ENCODE results near the gene LDLRAD4. TPM values are rescaled to one million over a fixed set of nuclear protein-coding genes. Genes with fewer than 3 reads are reported as not detected.

Gene LDLRAD4
- total RNA-seq, 2 experiments from 2014 or later, result 34.3 to 35.7 TPM

- H3K4me3 Mint-ChIP-seq, result no peak overlapping the region
- no peaks in the 10 kb centered on the region for H3K27me3 Mint-ChIP-seq (ENCODE audit: low read depth)
- H3K9me3 Mint-ChIP-seq (ENCODE audit: insufficient read depth), result peaks cover 4% of the 10 kb centered on the region
- ATAC-seq, result no peak
- H3K36me3 Mint-ChIP-seq (ENCODE audit: low read depth), result peaks cover 24% of the 10 kb centered on the region
- DNase-seq, result no peak
- POLR2A ChIA-PET, result no interaction called here
- H3K4me1 Mint-ChIP-seq (ENCODE audit: low read depth), result peaks cover 7% of the 10 kb centered on the region
- CTCF ChIA-PET, result interaction anchor here (1.2 kb wide), 1 partner anchor 79 kb away, joined by 3 read pairs; no protein-coding TSS in a partner anchor
- no peak overlapping the region for H3K27ac Mint-ChIP-seq
These were observed 332.1 kb downstream of the LDLRAD4 start for GRCh38 chr18:13550418-13551304.

- no peak overlapping the region for H3K27ac Mint-ChIP-seq
- ChIA-PET POLR2A (no interaction called here), CTCF (no interaction called here)
- H3K4me1 Mint-ChIP-seq (ENCODE audit: low read depth), result peaks cover 7% of the 10 kb centered on the region
- no peaks in the 10 kb centered on the region for H3K27me3 Mint-ChIP-seq (ENCODE audit: low read depth)
- H3K36me3 Mint-ChIP-seq (ENCODE audit: low read depth), result peaks cover 18% of the 10 kb centered on the region
- DNase-seq (no peak), ATAC-seq (no peak)
- H3K9me3 Mint-ChIP-seq (ENCODE audit: insufficient read depth), result peaks cover 4% of the 10 kb centered on the region
- H3K4me3 Mint-ChIP-seq, result no peak overlapping the region
These were observed 332.7 kb downstream of the LDLRAD4 start for GRCh38 chr18:13551305-13551603.

GRCh38 chr18:13551841-13552733, 333.5 kb downstream of the LDLRAD4 start:
- H3K27me3 Mint-ChIP-seq (ENCODE audit: low read depth), result no peaks in the 10 kb centered on the region
- ATAC-seq (no peak), DNase-seq (no peak)
- POLR2A ChIA-PET, result no interaction called here
- H3K27ac Mint-ChIP-seq, result no peak overlapping the region
- H3K36me3 Mint-ChIP-seq (ENCODE audit: low read depth), result peaks cover 13% of the 10 kb centered on the region
- no peak overlapping the region for H3K4me3 Mint-ChIP-seq
- CTCF ChIA-PET, result no interaction called here
- H3K4me1 Mint-ChIP-seq (ENCODE audit: low read depth), result peaks cover 7% of the 10 kb centered on the region
- H3K9me3 Mint-ChIP-seq (ENCODE audit: insufficient read depth), result peaks cover 4% of the 10 kb centered on the region

DNA sequence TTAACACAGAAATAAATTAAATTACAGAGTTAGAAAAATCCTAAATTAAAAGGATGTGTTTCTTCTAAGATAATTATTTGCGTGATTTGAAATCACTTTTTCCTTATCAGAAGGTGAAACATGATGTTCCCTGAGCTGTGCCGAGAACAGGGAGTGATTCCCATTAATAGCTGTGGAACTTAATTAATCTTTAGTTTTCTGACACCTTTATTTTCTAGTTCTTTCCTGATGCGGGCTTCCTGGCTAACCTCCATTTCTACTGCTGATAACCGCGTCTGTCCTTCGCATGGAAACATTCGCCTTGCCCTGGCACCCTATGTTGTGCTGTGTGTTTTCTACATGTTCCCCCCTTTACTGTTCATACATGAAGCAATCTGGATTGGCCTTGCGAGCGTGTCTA, 334.9 kb downstream of the LDLRAD4 start:
- POLR2A ChIA-PET, result interaction anchor here (0.7 kb wide), 1 partner anchor 15 kb away, joined by 3 read pairs; no protein-coding TSS in a partner anchor
- ATAC-seq, result no peak
- Mint-ChIP-seq H3K4me1 (ENCODE audit: low read depth) (peaks cover 15% of the 10 kb centered on the region), H3K9me3 (ENCODE audit: insufficient read depth) (no peaks in the 10 kb centered on the region), H3K4me3 (no peak overlapping the region), H3K27me3 (ENCODE audit: low read depth) (no peaks in the 10 kb centered on the region), H3K36me3 (ENCODE audit: low read depth) (peaks cover 6% of the 10 kb centered on the region), H3K27ac (no peak overlapping the region)
- CTCF ChIA-PET, result no interaction called here
- DNase-seq, result no peak

DNA sequence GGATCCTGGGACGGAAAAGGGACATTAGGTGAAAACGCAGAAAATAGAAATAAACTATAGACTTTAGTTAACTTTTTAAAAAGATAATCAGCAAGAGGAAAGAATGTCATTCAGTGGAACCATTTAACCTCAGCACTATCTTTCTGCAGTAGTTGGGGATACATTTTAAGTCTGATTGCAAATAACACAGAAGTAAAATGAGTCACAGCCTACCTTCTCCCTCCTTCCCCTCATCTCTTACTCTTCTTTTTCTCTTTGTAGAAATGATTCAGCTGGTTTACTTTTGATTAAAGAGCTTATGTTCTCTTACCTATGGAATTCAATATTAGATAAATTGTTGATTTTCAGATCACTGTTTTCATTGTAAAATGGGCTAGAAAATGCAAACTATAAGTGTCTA, 336.6 kb downstream of the LDLRAD4 start:
- ATAC-seq (no peak), DNase-seq (no peak)
- Mint-ChIP-seq H3K9me3 (ENCODE audit: insufficient read depth) (no peaks in the 10 kb centered on the region), H3K27me3 (ENCODE audit: low read depth) (no peaks in the 10 kb centered on the region), H3K27ac (no peak overlapping the region), H3K4me3 (no peak overlapping the region), H3K4me1 (ENCODE audit: low read depth) (peaks cover 22% of the 10 kb centered on the region), H3K36me3 (ENCODE audit: low read depth) (peaks cover 1% of the 10 kb centered on the region)
- ChIA-PET CTCF (interaction anchor here (1.3 to 6.0 kb wide), 3 partner anchors 74 to 339 kb away, joined by 4 to 36 read pairs (median 4); no protein-coding TSS in a partner anchor), POLR2A (no interaction called here)

DNA sequence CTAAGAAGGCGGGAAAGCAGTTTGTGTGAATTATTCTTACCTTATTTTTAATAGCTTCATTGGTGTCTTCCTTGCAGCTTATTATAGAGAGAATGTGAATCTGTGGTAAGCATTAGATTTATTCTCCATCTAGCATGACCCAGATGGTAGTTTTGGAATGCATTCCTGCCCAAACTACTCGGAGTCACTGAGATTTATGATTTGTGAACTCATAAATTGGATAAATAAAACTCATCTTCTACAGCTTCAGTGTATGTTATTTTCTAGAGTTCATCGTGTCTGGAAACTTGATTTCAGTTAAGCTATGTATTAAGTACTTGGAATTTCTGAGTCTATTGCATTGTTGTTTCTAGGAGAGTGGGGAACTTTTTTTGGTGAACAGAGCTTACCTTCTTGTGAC, 337.3 kb downstream of the LDLRAD4 start:
- H3K27me3 Mint-ChIP-seq (ENCODE audit: low read depth), result no peaks in the 10 kb centered on the region

DNA sequence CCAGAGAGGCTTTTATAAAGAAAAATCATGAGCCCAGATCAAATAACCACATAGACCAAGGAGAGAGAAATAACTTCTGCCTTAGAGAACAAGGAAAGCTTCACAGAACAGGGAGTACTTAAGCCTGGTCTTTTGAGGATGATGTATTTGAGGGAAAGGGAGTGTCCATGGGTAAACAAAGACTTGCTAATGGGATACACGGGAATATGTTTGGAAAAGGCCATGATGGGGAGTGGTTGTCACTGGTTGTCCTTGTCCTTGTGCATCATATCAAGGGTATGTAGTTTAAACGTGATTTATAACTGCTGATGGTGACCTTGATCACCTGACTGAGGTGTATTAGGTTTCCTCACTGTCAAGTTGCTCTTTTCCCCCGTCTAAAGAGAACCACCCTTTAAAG, 337.9 kb downstream of the LDLRAD4 start:
- POLR2A ChIA-PET, result no interaction called here
- DNase-seq (no peak), ATAC-seq (no peak)
- Mint-ChIP-seq H3K27me3 (ENCODE audit: low read depth) (no peaks in the 10 kb centered on the region), H3K27ac (no peak overlapping the region), H3K36me3 (ENCODE audit: low read depth) (no peaks in the 10 kb centered on the region), H3K4me3 (no peak overlapping the region), H3K4me1 (ENCODE audit: low read depth) (peaks cover 24% of the 10 kb centered on the region), H3K9me3 (ENCODE audit: insufficient read depth) (no peaks in the 10 kb centered on the region)
- CTCF ChIA-PET, result interaction anchor here (0.7 to 8.8 kb wide), 5 partner anchors 16 to 340 kb away, joined by 3 to 88 read pairs (median 4); no protein-coding TSS in a partner anchor

More for the DNA sequence above, 337.3 kb downstream of the LDLRAD4 start:
- Mint-ChIP-seq H3K4me3 (no peak overlapping the region), H3K27ac (peak overlapping the region; percentile 47), H3K36me3 (ENCODE audit: low read depth) (peaks cover 1% of the 10 kb centered on the region), H3K9me3 (ENCODE audit: insufficient read depth) (no peaks in the 10 kb centered on the region), H3K4me1 (ENCODE audit: low read depth) (peaks cover 27% of the 10 kb centered on the region)
- ATAC-seq, result no peak
- POLR2A ChIA-PET, result no interaction called here
- no peak for DNase-seq
- CTCF ChIA-PET, result interaction anchor here (0.7 to 8.8 kb wide), 6 partner anchors 16 to 340 kb away, joined by 3 to 88 read pairs (median 4); no protein-coding TSS in a partner anchor

- H3K36me3 Mint-ChIP-seq (ENCODE audit: low read depth), result peaks cover under 1% of the 10 kb centered on the region
- H3K4me3 Mint-ChIP-seq, result no peak overlapping the region
- DNase-seq, result peak; percentile 55
- POLR2A ChIA-PET, result interaction anchor here (0.9 to 1.8 kb wide), 2 partner anchors 54 to 74 kb away, joined by 3 to 6 read pairs; no protein-coding TSS in a partner anchor
- H3K27ac Mint-ChIP-seq, result peak overlapping the region; percentile 71
- H3K4me1 Mint-ChIP-seq (ENCODE audit: low read depth), result peaks cover 36% of the 10 kb centered on the region
- H3K9me3 Mint-ChIP-seq (ENCODE audit: insufficient read depth), result no peaks in the 10 kb centered on the region
- CTCF ChIA-PET, result interaction anchor here (0.6 to 8.8 kb wide), 24 partner anchors 9 to 342 kb away, joined by 3 to 88 read pairs (median 5); partner anchors contain the start of genes FAM210A and RNMT
- no peaks in the 10 kb centered on the region for H3K27me3 Mint-ChIP-seq (ENCODE audit: low read depth)
- peak; percentile 67 for ATAC-seq
These were observed 339.6 kb downstream of the LDLRAD4 start for GRCh38 chr18:13558124-13558523.

DNA sequence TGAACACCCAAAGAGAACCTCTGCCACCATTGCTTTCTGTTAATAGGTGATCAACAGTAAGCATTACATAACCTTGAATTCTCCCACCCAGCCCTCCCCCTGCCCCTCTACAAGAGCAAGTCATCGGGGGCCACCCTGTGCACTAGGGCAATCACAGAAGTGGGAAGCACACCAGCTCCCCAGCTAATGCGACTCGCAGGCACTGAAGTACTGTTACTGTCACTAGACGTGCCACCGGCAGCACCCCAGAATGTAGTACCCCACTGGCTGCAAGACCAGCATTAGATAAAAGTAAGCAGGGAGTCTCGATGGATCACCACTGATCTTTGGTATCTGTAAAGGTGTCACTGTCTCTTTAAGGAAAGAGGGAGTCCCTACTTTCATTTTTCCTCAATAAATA, 340.2 kb downstream of the LDLRAD4 start:
- no peak overlapping the region for H3K4me3 Mint-ChIP-seq
- CTCF ChIA-PET, result interaction anchor here (0.6 to 8.8 kb wide), 22 partner anchors 9 to 399 kb away, joined by 3 to 88 read pairs (median 5); partner anchors contain the start of genes FAM210A and RNMT
- peaks cover 40% of the 10 kb centered on the region for H3K4me1 Mint-ChIP-seq (ENCODE audit: low read depth)
- peaks cover 2% of the 10 kb centered on the region for H3K36me3 Mint-ChIP-seq (ENCODE audit: low read depth)
- ATAC-seq (no peak), DNase-seq (no peak)
- POLR2A ChIA-PET, result interaction anchor here (0.5 to 1.8 kb wide), 3 partner anchors 35 to 413 kb away, joined by 3 to 6 read pairs (median 4); no protein-coding TSS in a partner anchor
- no peak overlapping the region for H3K27ac Mint-ChIP-seq
- no peaks in the 10 kb centered on the region for H3K9me3 Mint-ChIP-seq (ENCODE audit: insufficient read depth)
- no peaks in the 10 kb centered on the region for H3K27me3 Mint-ChIP-seq (ENCODE audit: low read depth)

GRCh38 chr18:13559754-13560153, 341.2 kb downstream of the LDLRAD4 start:
- Mint-ChIP-seq H3K36me3 (ENCODE audit: low read depth) (peaks cover 4% of the 10 kb centered on the region), H3K4me3 (no peak overlapping the region), H3K27me3 (ENCODE audit: low read depth) (no peaks in the 10 kb centered on the region), H3K9me3 (ENCODE audit: insufficient read depth) (no peaks in the 10 kb centered on the region), H3K27ac (no peak overlapping the region), H3K4me1 (ENCODE audit: low read depth) (peaks cover 47% of the 10 kb centered on the region)
- POLR2A ChIA-PET, result interaction anchor here (1.4 to 1.8 kb wide), 2 partner anchors 53 to 55 kb away, joined by 6 to 9 read pairs; no protein-coding TSS in a partner anchor
- CTCF ChIA-PET, result interaction anchor here (0.6 to 8.8 kb wide), 10 partner anchors 8 to 343 kb away, joined by 3 to 88 read pairs (median 12); no protein-coding TSS in a partner anchor
- ATAC-seq (no peak), DNase-seq (no peak)

GRCh38 chr18:13560306-13560705, 341.7 kb downstream of the LDLRAD4 start:
- ChIA-PET CTCF (interaction anchor here (0.7 to 8.8 kb wide), 6 partner anchors 11 to 344 kb away, joined by 3 to 88 read pairs (median 22); no protein-coding TSS in a partner anchor), POLR2A (interaction anchor here (0.6 to 1.4 kb wide), 3 partner anchors 21 to 54 kb away, joined by 3 to 9 read pairs (median 3); no protein-coding TSS in a partner anchor)
- ATAC-seq, result no peak
- no peak overlapping the region for H3K27ac Mint-ChIP-seq
- peaks cover 6% of the 10 kb centered on the region for H3K36me3 Mint-ChIP-seq (ENCODE audit: low read depth)
- no peaks in the 10 kb centered on the region for H3K9me3 Mint-ChIP-seq (ENCODE audit: insufficient read depth)
- no peak for DNase-seq
- no peak overlapping the region for H3K4me3 Mint-ChIP-seq
- peaks cover 50% of the 10 kb centered on the region for H3K4me1 Mint-ChIP-seq (ENCODE audit: low read depth)
- no peaks in the 10 kb centered on the region for H3K27me3 Mint-ChIP-seq (ENCODE audit: low read depth)

Measured in activated CD8-positive, alpha-beta T cell treated with anti-CD3 and anti-CD28 coated beads, Interleukin-2, amount 10 ng/mL, durations not matched to agents 7 days and 5 days (primary cell).